Peyer's patch (tissue), 4 donors: Measurements from ENCODE around the gene FKBP10.

Experiments used
- CTCF ChIP-seq, 6 experiments: fragments of 450-650 bp in 4 of 6; fragments of 200-600 bp in 2 of 6; sonication (generic) in 1 of 6; IDR thresholded peaks; one replicate each; pipeline ENCODE4 v1.5.1; 2017 to 2019; ENCODE audit warnings: antibody characterized with exemption in 6 of 6, mild to moderate bottlenecking in 3 of 6, moderate library complexity in 1 of 6
- POLR2A ChIP-seq, 2 donors: fragments of 450-650 bp; IDR thresholded peaks; one replicate each; pipeline ENCODE4 v1.5.1; 2017; ENCODE audit warnings: antibody characterized with exemption in 2 of 2, mild to moderate bottlenecking in 2 of 2, moderate library complexity in 2 of 2

- no peak for TF ChIP-seq POLR2A (IDR thresholded peaks at IDR 0.05)
- no peak for TF ChIP-seq CTCF (IDR thresholded peaks at IDR 0.05)
Observed at GRCh38 chr17:41835800-41836549, 23.2 kb downstream of the FKBP10 start, which contains the start of gene NT5C3B.
